Astrocyte of the spinal cord (primary cell): Measurements from ENCODE around the gene MC1R.

Experiments
- DNase-seq: peaks from one replicate; pipeline ENCODE4 v3.0.0; 2011; ENCODE audit warnings: low read depth, low spot score
- H3K4me3 ChIP-seq: 2 replicates; pipeline ENCODE4 v1.5.1; 2011; ENCODE audit warnings: low read depth, mild to moderate bottlenecking, low read length, moderate library complexity
- CTCF ChIP-seq: IDR thresholded peaks from 2 replicates; pipeline ENCODE4 v1.5.1; 2012; ENCODE audit warnings: low read depth, mild to moderate bottlenecking, low read length, inconsistent platforms
- in situ Hi-C: cut with HindIII; loops from 2 replicates; pipeline ENCODE4 v1.10.0; 2017; ENCODE audit warnings: low sequenced_read_pairs

MC1R gene

GRCh38 chr16:89936508-89936907 lies 17.8 kb downstream of the MC1R start:
- in situ Hi-C loops, result no loop called here
- no peak for TF ChIP-seq CTCF
- no peak overlapping the region for H3K4me3 ChIP-seq
- no peak for DNase-seq

- H3K4me3 ChIP-seq, result no peak overlapping the region
- no peak for DNase-seq
- TF ChIP-seq CTCF, result no peak
- in situ Hi-C loops, result no loop called here
Measured at GRCh38 chr16:89936981-89937380, 18.3 kb downstream of the MC1R start.

- no peak for DNase-seq
- no peak overlapping the region for H3K4me3 ChIP-seq
- no peak for TF ChIP-seq CTCF
- in situ Hi-C loops, result no loop called here
Measured at GRCh38 chr16:89938175-89938885, 19.7 kb downstream of the MC1R start.

- in situ Hi-C loops, result no loop called here
- DNase-seq, result no peak
- no peak for TF ChIP-seq CTCF
- H3K4me3 ChIP-seq, result no peak overlapping the region
Measured at GRCh38 chr16:89944773-89945172, 26.1 kb downstream of the MC1R start.

- no peak for DNase-seq
- H3K4me3 ChIP-seq, result no peak overlapping the region
- TF ChIP-seq CTCF, result no peak
- in situ Hi-C loops, result no loop called here
Measured at GRCh38 chr16:89945654-89946053, 27.0 kb downstream of the MC1R start.

GRCh38 chr16:89946515-89946914 lies 27.9 kb downstream of the MC1R start:
- no peak for TF ChIP-seq CTCF
- in situ Hi-C loops, result no loop called here
- DNase-seq, result no peak
- no peak overlapping the region for H3K4me3 ChIP-seq
